PC-3 (cell line): Measurements from ENCODE around the gene MYEOV. TPM values are rescaled to one million over a fixed set of nuclear protein-coding genes. Genes with fewer than 3 reads are reported as not detected.

Experiments
- ATAC-seq: fragments of 200-7000 bp; cut with Tn5 transposase; 2 replicates; pipeline ENCODE4 v1.9.1; 2020; ENCODE audit warnings: mild to moderate bottlenecking, moderate library complexity
- BruUV-seq: library from RNA; stranded (reverse); fragments of 400-500 nt; replicated peaks from 2 replicates; lab custom pipeline; 2021; lab: Mats Ljungman, UMichigan
- CTCF ChIA-PET: fragments of 300-600 bp; sonication (Branson Sonifier 250); formaldehyde crosslinking; loops from one replicate; lab custom pipeline; 2022; ENCODE audit warnings: antibody characterized with exemption; lab: Charles Lee
- POLR2A ChIA-PET: fragments of 300-600 bp; sonication (Branson Sonifier 250); formaldehyde crosslinking; loops from one replicate; lab custom pipeline; 2022; ENCODE audit warnings: antibody characterized with exemption; ENCODE audit not compliant: unreplicated experiment; lab: Charles Lee
- DNase-seq: peaks from one replicate; pipeline ENCODE4 v3.0.0-alpha.2; 2015
- H2AFZ ChIP-seq: fragments of 300-600 bp; sonication (generic); 2 replicates; pipeline ENCODE4 v1.6.0; 2016; ENCODE audit warnings: antibody characterized with exemption, low read length
- H3F3A ChIP-seq: fragments of 300-600 bp; sonication (generic); one replicate; pipeline ENCODE4 v1.6.0; 2017; ENCODE audit warnings: antibody characterized with exemption, low read length, control low read depth, mild to moderate bottlenecking; ENCODE audit not compliant: unreplicated experiment
- H3K27ac ChIP-seq: fragments of 300-600 bp; sonication (generic); 2 replicates; pipeline ENCODE4 v1.5.1; 2016; ENCODE audit warnings: mild to moderate bottlenecking, low read length
- H3K27me3 ChIP-seq: fragments of 300-600 bp; sonication (generic); 2 replicates; pipeline ENCODE4 v1.6.1; 2016; ENCODE audit warnings: low read length, mixed read lengths
- H3K36me3 ChIP-seq: fragments of 300-600 bp; sonication (generic); 2 replicates; pipeline ENCODE4 v1.6.1; 2016; ENCODE audit warnings: low read depth, mixed run types, low read length, mixed read lengths
- H3K4me1 ChIP-seq: fragments of 300-600 bp; sonication (generic); 2 replicates; pipeline ENCODE4 v1.5.1; 2016; ENCODE audit warnings: low read length; ENCODE audit not compliant: insufficient read depth
- H3K4me2 ChIP-seq: fragments of 300-600 bp; sonication (generic); 2 replicates; pipeline ENCODE4 v1.6.0; 2016; ENCODE audit warnings: low read length
- H3K4me3 ChIP-seq: fragments of 300-600 bp; sonication (generic); 2 replicates; pipeline ENCODE4 v1.5.1; 2016; ENCODE audit warnings: mild to moderate bottlenecking, low read length, mixed read lengths
- H3K79me2 ChIP-seq: fragments of 300-600 bp; sonication (generic); 2 replicates; pipeline ENCODE4 v1.6.1; 2017; ENCODE audit warnings: low read length, mixed read lengths
- H3K9ac ChIP-seq: fragments of 300-600 bp; sonication (generic); 2 replicates; pipeline ENCODE4 v1.6.0; 2016; ENCODE audit warnings: mild to moderate bottlenecking, low read length
- H3K9me2 ChIP-seq: fragments of 300-600 bp; sonication (generic); replicated peaks from 2 replicates; pipeline ENCODE4 v1.6.1; 2016; ENCODE audit warnings: mixed run types, low read length, mixed read lengths
- H3K9me3 ChIP-seq: fragments of 300-600 bp; sonication (generic); 2 replicates; pipeline ENCODE4 v1.6.1; 2016; ENCODE audit warnings: low read length, mixed read lengths
- H4K20me1 ChIP-seq: fragments of 300-600 bp; sonication (generic); 2 replicates; pipeline ENCODE4 v1.6.1; 2016; ENCODE audit warnings: low read length, mixed read lengths
- EZH2 ChIP-seq: fragments of 300-600 bp; sonication (generic); IDR thresholded peaks from one replicate; pipeline ENCODE4 v1.6.1; 2017; ENCODE audit warnings: antibody characterized with exemption, mild to moderate bottlenecking, low read length; ENCODE audit not compliant: unreplicated experiment
- EZH2phosphoT487 ChIP-seq: fragments of 300-600 bp; sonication (generic); IDR thresholded peaks from 2 replicates; pipeline ENCODE4 v1.6.1; 2018; ENCODE audit warnings: mild to moderate bottlenecking, antibody characterized with exemption, low read length, borderline replicate concordance
- intact Hi-C: fragments of 100-400 bp; cut with micrococcal nuclease; formaldehyde crosslinking; loops from 2 replicates; pipeline ENCODE4 v1.9.0; 2023
- total RNA-seq: library from RNA; depleted of rRNA; stranded (reverse); fragments of >200 nt; gene quantifications from 2 replicates; pipeline ENCODE4 v1.2.3, GENCODE V29; 2014
- TF ChIP-seq, protein P1 (sequence below): fragments of 300-600 bp; sonication (generic); conservative IDR thresholded peaks from 2 replicates; pipeline ENCODE4 v1.5.1; 2017; ENCODE audit warnings: antibody characterized with exemption, low read depth, mild to moderate bottlenecking, low read length

Gene MYEOV
- total RNA-seq, 1 experiment from 2014 or later: 59.0 TPM

- H3F3A ChIP-seq: no peaks in the 10 kb centered on the region
- ATAC-seq (no peak), DNase-seq (no peak)
- POLR2A ChIA-PET: no interaction called here
- no peaks in the 10 kb centered on the region for H3K9me2 ChIP-seq
- no peak overlapping the region for H3K4me2 ChIP-seq
- no peak overlapping the region for H3K9ac ChIP-seq
- no peak overlapping the region for H3K4me3 ChIP-seq
- no peak for TF ChIP-seq EZH2phosphoT487
- TF ChIP-seq, protein P1, sequence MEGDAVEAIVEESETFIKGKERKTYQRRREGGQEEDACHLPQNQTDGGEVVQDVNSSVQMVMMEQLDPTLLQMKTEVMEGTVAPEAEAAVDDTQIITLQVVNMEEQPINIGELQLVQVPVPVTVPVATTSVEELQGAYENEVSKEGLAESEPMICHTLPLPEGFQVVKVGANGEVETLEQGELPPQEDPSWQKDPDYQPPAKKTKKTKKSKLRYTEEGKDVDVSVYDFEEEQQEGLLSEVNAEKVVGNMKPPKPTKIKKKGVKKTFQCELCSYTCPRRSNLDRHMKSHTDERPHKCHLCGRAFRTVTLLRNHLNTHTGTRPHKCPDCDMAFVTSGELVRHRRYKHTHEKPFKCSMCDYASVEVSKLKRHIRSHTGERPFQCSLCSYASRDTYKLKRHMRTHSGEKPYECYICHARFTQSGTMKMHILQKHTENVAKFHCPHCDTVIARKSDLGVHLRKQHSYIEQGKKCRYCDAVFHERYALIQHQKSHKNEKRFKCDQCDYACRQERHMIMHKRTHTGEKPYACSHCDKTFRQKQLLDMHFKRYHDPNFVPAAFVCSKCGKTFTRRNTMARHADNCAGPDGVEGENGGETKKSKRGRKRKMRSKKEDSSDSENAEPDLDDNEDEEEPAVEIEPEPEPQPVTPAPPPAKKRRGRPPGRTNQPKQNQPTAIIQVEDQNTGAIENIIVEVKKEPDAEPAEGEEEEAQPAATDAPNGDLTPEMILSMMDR: no peak
- no peak for TF ChIP-seq EZH2
- H3K4me1 ChIP-seq: no peaks in the 10 kb centered on the region
- no peak overlapping the region for H3K27ac ChIP-seq
- H3K36me3 ChIP-seq: peaks cover 5% of the 10 kb centered on the region; the same call in 1 of the 2 replicates
- H2AFZ ChIP-seq: no peak overlapping the region
- no peaks in the 10 kb centered on the region for H4K20me1 ChIP-seq
- CTCF ChIA-PET: no interaction called here
- H3K9me3 ChIP-seq: peaks cover 8% of the 10 kb centered on the region
- BruUV-seq: no TSS peak
- H3K79me2 ChIP-seq: no peaks in the 10 kb centered on the region
- intact Hi-C loops: no loop called here
- no peaks in the 10 kb centered on the region for H3K27me3 ChIP-seq
Measured at GRCh38 chr11:69257134-69257533, 36.8 kb upstream of the MYEOV start.

DNA sequence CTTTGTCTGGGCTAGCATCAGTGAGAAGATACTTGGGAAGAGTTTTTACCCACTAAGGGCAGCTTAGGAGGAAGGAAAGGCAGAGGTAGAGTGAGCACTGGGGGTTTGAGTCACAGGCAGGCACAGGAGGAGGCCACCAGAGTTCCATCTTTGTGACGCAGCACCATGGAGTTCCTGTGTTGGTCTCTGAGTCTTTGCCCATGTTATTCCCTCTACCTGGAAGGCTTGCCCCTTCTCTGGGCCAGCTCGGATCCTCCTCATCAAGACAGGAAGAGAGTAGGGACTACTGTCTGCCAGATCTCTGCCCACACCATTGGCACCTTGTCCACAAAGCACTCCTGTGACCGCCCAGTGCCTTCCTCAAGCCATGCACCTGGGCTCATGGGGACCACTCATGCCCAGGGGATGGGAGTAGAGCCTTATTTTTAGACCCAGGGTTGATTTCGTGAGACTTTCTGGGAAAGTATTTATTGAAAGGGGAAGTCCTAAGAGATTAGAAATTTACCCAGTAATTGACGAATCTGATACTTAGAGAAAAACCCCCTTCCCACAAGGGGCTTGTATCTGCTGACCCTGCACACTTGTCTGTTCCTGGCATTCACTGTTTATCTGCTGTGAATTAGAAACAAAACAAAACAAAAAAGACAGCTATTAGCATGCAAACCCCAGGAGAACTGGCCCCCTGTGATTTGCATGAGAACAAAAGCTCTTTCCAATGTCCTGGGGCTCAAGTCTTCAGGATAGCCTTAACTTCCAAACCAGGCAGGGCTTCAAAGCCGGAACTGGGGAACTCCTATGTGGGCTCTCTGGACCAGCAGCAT, 35.9 kb upstream of the MYEOV start:
- Histone ChIP-seq H3K4me3 (no peak overlapping the region), H3K4me1 (no peaks in the 10 kb centered on the region), H4K20me1 (no peaks in the 10 kb centered on the region), H3K27me3 (no peaks in the 10 kb centered on the region), H2AFZ (no peak overlapping the region), H3K36me3 (peaks cover 5% of the 10 kb centered on the region; the same call in 1 of the 2 replicates), H3K9me2 (no peaks in the 10 kb centered on the region), H3K9ac (no peak overlapping the region), H3K79me2 (no peaks in the 10 kb centered on the region), H3K4me2 (no peak overlapping the region), H3K27ac (no peak overlapping the region), H3K9me3 (peaks cover 8% of the 10 kb centered on the region), H3F3A (no peaks in the 10 kb centered on the region)
- DNase-seq (no peak), ATAC-seq (no peak)
- ChIA-PET POLR2A (no interaction called here), CTCF (interaction anchor here (1.2 kb wide), 1 partner anchor 127 kb away, joined by 4 read pairs; no protein-coding TSS in a partner anchor)
- BruUV-seq: no TSS peak
- no peak for TF ChIP-seq EZH2phosphoT487
- TF ChIP-seq EZH2: no peak
- TF ChIP-seq, protein P1: no peak
- intact Hi-C loops: no loop called here

DNA sequence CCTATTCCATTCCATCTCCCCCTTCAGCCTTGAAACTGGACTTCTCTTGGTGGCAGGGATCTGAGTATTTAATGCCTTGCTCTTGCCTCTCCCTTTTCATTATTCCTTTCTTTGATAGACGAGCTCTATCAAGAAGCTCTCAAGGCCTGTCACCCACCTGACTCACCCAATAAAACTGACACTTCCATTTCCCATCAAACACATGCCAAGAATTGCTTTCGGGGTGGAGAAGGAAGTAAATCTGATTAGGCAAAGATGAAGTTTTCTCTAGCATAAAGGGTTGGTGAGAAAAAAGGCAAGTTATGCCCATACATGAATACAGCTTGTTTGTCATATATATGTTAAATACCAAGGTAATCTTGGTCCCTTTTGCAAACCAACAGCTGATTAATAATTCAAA, 34.9 kb upstream of the MYEOV start:
- H3K4me2 ChIP-seq: no peak overlapping the region
- H3K9me2 ChIP-seq: no peaks in the 10 kb centered on the region
- DNase-seq (peak; percentile 72), ATAC-seq (peak; percentile 58)
- no peak overlapping the region for H3K4me3 ChIP-seq
- TF ChIP-seq, protein P1: no peak
- TF ChIP-seq EZH2: no peak
- TF ChIP-seq EZH2phosphoT487: no peak
- H3K9me3 ChIP-seq: no peaks in the 10 kb centered on the region
- no peaks in the 10 kb centered on the region for H3K36me3 ChIP-seq
- no peaks in the 10 kb centered on the region for H3F3A ChIP-seq
- CTCF ChIA-PET: interaction anchor here (0.6 to 1.2 kb wide), 2 partner anchors 128 to 296 kb away, joined by 4 to 14 read pairs; no protein-coding TSS in a partner anchor
- H3K27ac ChIP-seq: no peak overlapping the region
- BruUV-seq: no TSS peak
- no peaks in the 10 kb centered on the region for H3K4me1 ChIP-seq
- POLR2A ChIA-PET: interaction anchor here (0.8 kb wide), 1 partner anchor 19 kb away, joined by 3 read pairs; no protein-coding TSS in a partner anchor
- no peak overlapping the region for H3K9ac ChIP-seq
- intact Hi-C loops: no loop called here
- H4K20me1 ChIP-seq: no peaks in the 10 kb centered on the region
- no peaks in the 10 kb centered on the region for H3K79me2 ChIP-seq
- H3K27me3 ChIP-seq: no peaks in the 10 kb centered on the region
- H2AFZ ChIP-seq: no peak overlapping the region
